Measurements from ENCODE around the gene NSUN5.
A peak's percentile ranks its signal among the peaks of the same experiment; 100 is the strongest.
"Not testable (repeated sequence)": the region's sequence is repeated elsewhere in the genome, so short reads cannot be mapped to it uniquely, and the experiment has no call there.

NSUN5 gene

GRCh38 chr7:73308665-73309214 is at the start of gene NSUN5:
NSUN5 (minus strand) TSS chr7:73308826; CDS start chr7:73308790, 36 bp downstream.
- DNase-seq (ENCODE audit: low read depth) = peak; percentile 86

- DNase-seq (ENCODE audit: low read depth) = no peak
Observed at GRCh38 chr7:73356159-73356558, 47.5 kb upstream of the NSUN5 start.

- DNase-seq (ENCODE audit: low read depth) = no peak
Observed at GRCh38 chr7:73354821-73355220, 46.2 kb upstream of the NSUN5 start.

GRCh38 chr7:73354196-73354595 is 45.6 kb upstream of the NSUN5 start:
- DNase-seq (ENCODE audit: low read depth) = no peak

GRCh38 chr7:73353243-73353642 is 44.6 kb upstream of the NSUN5 start:
- no peak for DNase-seq (ENCODE audit: low read depth)

- DNase-seq (ENCODE audit: low read depth) = no peak
Observed at GRCh38 chr7:73352784-73353183, 44.2 kb upstream of the NSUN5 start.

GRCh38 chr7:73351447-73352167 is 43.0 kb upstream of the NSUN5 start:
- no peak for DNase-seq (ENCODE audit: low read depth)

- DNase-seq (ENCODE audit: low read depth) = no peak
Observed at GRCh38 chr7:73350306-73351068, 41.9 kb upstream of the NSUN5 start.

GRCh38 chr7:73349763-73350162 is 41.1 kb upstream of the NSUN5 start:
- DNase-seq (ENCODE audit: low read depth) = no peak

GRCh38 chr7:73345951-73346350 is 37.3 kb upstream of the NSUN5 start:
- no peak for DNase-seq (ENCODE audit: low read depth)

GRCh38 chr7:73345538-73345937 is 36.9 kb upstream of the NSUN5 start:
- no peak for DNase-seq (ENCODE audit: low read depth)

GRCh38 chr7:73343671-73344380 is 35.2 kb upstream of the NSUN5 start:
- DNase-seq (ENCODE audit: low read depth) = no peak

GRCh38 chr7:73342645-73343044 is 34.0 kb upstream of the NSUN5 start:
- DNase-seq (ENCODE audit: low read depth) = no peak

- no peak for DNase-seq (ENCODE audit: low read depth)
Observed at GRCh38 chr7:73341877-73342276, 33.3 kb upstream of the NSUN5 start.

GRCh38 chr7:73340514-73340913 is 31.9 kb upstream of the NSUN5 start:
- DNase-seq (ENCODE audit: low read depth) = no peak

GRCh38 chr7:73338321-73338720 is 29.7 kb upstream of the NSUN5 start:
- no peak for DNase-seq (ENCODE audit: low read depth)

- DNase-seq (ENCODE audit: low read depth) = no peak
Observed at GRCh38 chr7:73332447-73332846, 23.8 kb upstream of the NSUN5 start.

GRCh38 chr7:73330772-73331171 is 22.1 kb upstream of the NSUN5 start:
- no peak for DNase-seq (ENCODE audit: low read depth)

GRCh38 chr7:73329861-73330581 is 21.4 kb upstream of the NSUN5 start:
- no peak for DNase-seq (ENCODE audit: low read depth)

- DNase-seq (ENCODE audit: low read depth) = no peak
Observed at GRCh38 chr7:73328696-73329095, 20.1 kb upstream of the NSUN5 start.

- DNase-seq (ENCODE audit: low read depth) = not testable (repeated sequence)
Observed at GRCh38 chr7:73327922-73328321, 19.3 kb upstream of the NSUN5 start, which contains the start of the genes FKBP6 and TRIM50. FKBP6 (plus strand) TSS chr7:73328161; CDS start chr7:73328429, 268 bp downstream. TRIM50 (minus strand) TSS chr7:73328082; CDS start chr7:73324787, 3,295 bp downstream.

GRCh38 chr7:73327449-73327848 is 18.8 kb upstream of the NSUN5 start:
- not testable (repeated sequence) for DNase-seq (ENCODE audit: low read depth)
